ENCODE results near the gene UBE2D1.
A peak's percentile ranks its signal among the peaks of the same experiment; 100 is the strongest.

UBE2D1 gene

DNA sequence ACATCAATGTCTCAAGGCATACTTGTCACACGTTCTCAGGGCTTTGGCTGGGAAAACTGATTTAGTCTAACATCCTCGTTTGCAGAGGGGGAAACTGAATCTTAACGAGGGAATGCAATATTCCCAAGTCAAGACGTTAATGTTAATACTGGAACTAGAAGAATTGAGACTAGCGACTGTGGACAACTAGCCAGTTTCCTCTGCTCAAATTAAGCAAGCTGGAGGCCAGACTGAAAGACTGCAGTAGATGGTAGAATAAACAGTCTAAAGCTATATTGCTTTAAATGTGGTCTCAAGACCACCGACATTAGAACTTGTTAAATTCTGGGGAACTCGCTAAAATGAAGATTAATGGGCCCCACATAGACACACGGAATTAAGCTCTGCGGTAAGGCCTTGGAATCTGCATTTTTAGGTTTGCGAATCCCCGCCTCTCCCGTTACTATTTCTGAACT lies 49.8 kb downstream of the UBE2D1 start:
- H3K36me3 Mint-ChIP-seq: peaks cover 6% of the 10 kb centered on the region
- H3K27ac Mint-ChIP-seq: peak overlapping the region; percentile 73
- peaks cover 46% of the 10 kb centered on the region for H3K4me1 Mint-ChIP-seq (ENCODE audit: low read depth)
- no peaks in the 10 kb centered on the region for H3K9me3 Mint-ChIP-seq (ENCODE audit: low read depth)
- peak overlapping the region; percentile 97 for H3K4me3 Mint-ChIP-seq
- H3K27me3 Mint-ChIP-seq: no peaks in the 10 kb centered on the region

DNA sequence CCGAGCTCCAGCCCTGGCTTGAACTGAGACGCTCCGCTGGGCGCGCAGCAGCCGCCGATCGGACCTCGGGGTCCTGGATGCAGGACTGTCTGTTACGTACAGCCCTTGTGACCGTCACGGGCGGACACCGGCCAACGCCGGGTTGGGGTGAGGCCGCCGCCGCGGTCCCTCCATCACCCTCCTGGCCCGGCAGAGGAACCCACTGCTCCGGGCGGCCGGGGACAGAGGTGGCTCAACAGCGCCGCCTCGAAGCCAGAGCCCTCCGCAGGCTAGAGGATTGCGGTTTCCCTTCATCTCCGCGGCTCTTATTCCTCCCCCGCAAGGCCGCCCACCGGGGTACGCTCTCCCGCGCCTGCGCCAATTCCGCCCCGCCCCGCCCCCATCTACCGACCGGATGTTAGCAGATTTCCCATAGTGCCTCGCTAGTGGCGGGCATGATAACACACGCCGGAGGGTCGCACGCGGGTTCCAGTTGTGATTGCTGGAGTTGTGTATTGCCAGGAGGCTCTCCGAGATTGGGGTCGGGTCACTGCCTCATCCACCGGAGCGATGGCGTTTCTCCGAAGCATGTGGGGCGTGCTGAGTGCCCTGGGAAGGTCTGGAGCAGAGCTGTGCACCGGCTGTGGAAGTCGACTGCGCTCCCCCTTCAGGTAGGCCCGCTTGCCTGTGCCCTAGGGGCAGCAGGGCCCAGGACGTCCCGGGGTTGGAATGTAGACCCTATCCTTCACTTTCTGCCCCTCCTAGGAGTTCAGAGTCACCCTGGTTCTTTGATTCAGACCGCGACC lies 50.4 kb downstream of the UBE2D1 start, which contains the start of gene TFAM:
Gene TFAM (plus strand): TSS at position 412 of the 785 bp plus-strand sequence. CDS start 138 bp downstream, at position 550.
- peaks cover 52% of the 10 kb centered on the region for H3K4me1 Mint-ChIP-seq (ENCODE audit: low read depth)
- peak within 1 kb of the TSS; percentile 97 for H3K4me3 Mint-ChIP-seq
- peak within 1 kb of the TSS; percentile 98 for H3K27ac Mint-ChIP-seq
- H3K36me3 Mint-ChIP-seq: peaks cover 6% of the 10 kb centered on the region
- no peaks in the 10 kb centered on the region for H3K9me3 Mint-ChIP-seq (ENCODE audit: low read depth)
- no peaks in the 10 kb centered on the region for H3K27me3 Mint-ChIP-seq

DNA sequence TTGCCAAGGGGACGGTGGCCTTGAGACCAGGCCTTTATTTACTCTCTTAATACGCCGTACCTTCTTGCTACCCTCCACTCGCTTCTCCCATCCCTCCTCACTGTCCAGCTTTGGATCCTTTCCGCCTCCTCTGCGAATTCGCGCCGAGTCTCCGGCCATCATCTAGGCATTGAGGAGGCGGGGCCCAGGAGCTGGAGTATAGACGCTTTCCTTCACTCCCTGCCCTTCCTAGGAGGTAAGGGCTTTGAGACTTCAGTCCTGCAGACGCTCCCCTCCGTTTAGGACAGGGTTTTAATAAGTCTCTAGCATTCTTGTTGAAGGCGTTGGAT lies 50.9 kb downstream of the UBE2D1 start:
- no peaks in the 10 kb centered on the region for H3K27me3 Mint-ChIP-seq
- H3K36me3 Mint-ChIP-seq: peaks cover 6% of the 10 kb centered on the region
- H3K27ac Mint-ChIP-seq: peak overlapping the region; percentile 98
- peak overlapping the region; percentile 97 for H3K4me3 Mint-ChIP-seq
- H3K9me3 Mint-ChIP-seq (ENCODE audit: low read depth): no peaks in the 10 kb centered on the region
- peaks cover 55% of the 10 kb centered on the region for H3K4me1 Mint-ChIP-seq (ENCODE audit: low read depth)

DNA sequence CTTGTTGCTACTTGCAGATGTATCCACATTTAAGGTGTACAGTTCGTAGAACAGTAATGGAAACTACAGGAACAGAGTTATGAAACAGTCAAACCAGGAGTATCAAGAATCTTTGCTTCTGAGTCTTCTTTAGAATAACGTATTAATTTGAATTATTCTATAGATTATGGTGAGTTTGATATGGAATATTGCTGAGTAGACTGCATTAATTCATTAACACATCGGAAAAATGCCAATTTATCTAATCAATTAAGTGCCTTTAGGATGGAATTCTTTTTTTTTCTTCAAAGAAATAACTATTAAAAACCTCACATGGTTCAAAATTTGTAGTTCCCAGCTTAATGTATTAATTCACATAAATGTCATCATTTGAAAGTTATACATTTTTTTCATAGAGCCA lies 54.2 kb downstream of the UBE2D1 start:
- Mint-ChIP-seq H3K36me3 (peaks cover 9% of the 10 kb centered on the region), H3K4me3 (no peak overlapping the region), H3K9me3 (ENCODE audit: low read depth) (no peaks in the 10 kb centered on the region), H3K27me3 (no peaks in the 10 kb centered on the region), H3K4me1 (ENCODE audit: low read depth) (peaks cover 56% of the 10 kb centered on the region), H3K27ac (no peak overlapping the region)

DNA sequence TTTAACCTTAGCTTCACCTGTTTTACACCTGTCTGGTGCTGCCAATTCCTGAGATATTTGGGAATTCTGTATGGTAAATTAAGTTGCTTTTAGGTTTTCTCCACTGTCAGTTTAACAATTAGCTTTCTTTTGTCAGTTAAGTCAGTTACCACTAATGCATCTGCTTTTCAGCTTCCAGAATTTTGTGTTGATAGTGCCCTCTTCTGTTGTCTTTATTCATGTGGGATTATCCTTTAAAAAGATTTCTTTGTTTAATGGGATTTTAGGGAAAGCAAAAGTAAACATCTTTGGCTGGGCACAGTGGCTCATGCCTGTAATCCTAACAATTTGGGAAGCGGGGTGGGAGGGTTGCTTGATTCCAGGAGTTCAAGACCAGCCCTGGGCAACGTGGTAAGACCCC lies 58.5 kb downstream of the UBE2D1 start:
- no peaks in the 10 kb centered on the region for H3K27me3 Mint-ChIP-seq
- H3K4me1 Mint-ChIP-seq (ENCODE audit: low read depth): peaks cover 34% of the 10 kb centered on the region
- H3K9me3 Mint-ChIP-seq (ENCODE audit: low read depth): no peaks in the 10 kb centered on the region
- no peak overlapping the region for H3K4me3 Mint-ChIP-seq
- H3K27ac Mint-ChIP-seq: peak overlapping the region; percentile 29
- H3K36me3 Mint-ChIP-seq: peaks cover 20% of the 10 kb centered on the region

DNA sequence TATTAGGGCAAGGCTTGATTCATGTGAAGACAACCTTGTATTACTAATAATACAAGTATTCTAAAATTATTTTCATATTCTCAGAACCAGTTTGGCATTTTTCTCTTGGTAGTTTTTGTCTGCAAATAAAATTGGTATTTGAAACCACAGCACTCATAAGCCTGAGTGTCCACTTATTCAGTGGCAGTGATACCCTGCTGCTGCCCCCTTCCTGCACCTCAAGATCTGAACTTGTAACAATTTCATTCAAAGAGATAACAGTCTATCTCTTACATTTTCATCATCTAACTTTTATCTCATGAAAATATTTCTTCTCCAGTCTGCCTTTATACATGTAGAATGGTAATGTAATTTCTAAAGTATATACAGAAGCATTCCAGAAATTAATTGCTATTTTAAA lies 59.7 kb downstream of the UBE2D1 start:
- H3K27me3 Mint-ChIP-seq: no peaks in the 10 kb centered on the region
- H3K27ac Mint-ChIP-seq: no peak overlapping the region
- peaks cover 17% of the 10 kb centered on the region for H3K36me3 Mint-ChIP-seq
- H3K4me3 Mint-ChIP-seq: no peak overlapping the region
- no peaks in the 10 kb centered on the region for H3K9me3 Mint-ChIP-seq (ENCODE audit: low read depth)
- H3K4me1 Mint-ChIP-seq (ENCODE audit: low read depth): peaks cover 23% of the 10 kb centered on the region

DNA sequence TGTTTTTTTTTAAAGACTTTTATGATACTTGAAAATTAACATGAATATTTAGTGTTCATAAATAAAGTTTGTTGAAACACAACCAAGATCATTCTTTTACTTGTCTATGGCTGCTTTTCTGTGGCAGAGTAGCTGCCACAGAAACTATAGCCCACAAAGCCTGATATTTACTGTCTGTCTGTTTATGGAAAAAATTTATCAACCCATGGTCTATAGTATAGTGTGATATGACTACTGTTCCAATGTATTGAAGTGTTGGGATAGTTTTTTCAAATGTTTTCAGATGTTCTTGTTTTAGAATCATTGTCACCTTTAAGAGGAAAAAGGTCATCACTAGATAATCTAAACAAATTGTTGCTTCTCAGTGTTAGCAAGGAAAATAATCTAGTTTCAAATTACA lies 61.3 kb downstream of the UBE2D1 start:
- Mint-ChIP-seq H3K9me3 (ENCODE audit: low read depth) (no peaks in the 10 kb centered on the region), H3K4me3 (no peak overlapping the region), H3K4me1 (ENCODE audit: low read depth) (peaks cover 13% of the 10 kb centered on the region), H3K27ac (no peak overlapping the region), H3K27me3 (no peaks in the 10 kb centered on the region), H3K36me3 (peaks cover 18% of the 10 kb centered on the region)

DNA sequence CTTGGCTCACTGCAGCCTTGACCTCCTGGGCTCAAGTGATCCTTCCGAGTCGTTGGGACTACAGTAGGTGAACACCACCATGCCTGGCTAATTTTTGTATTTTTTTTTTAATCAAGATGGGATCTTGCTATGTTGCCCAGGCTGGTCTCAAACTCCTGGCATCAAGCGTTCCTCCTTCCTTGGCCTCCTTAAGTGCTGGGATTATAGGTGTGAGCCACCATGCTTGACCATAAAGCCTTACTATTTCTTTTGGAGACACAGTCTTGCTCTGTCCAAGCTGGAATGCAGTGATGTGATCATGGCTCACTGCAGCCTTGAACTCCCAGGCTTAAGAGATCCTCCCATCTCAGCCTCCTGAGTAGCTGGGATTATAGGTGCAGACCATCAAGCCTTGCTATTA lies 63.0 kb downstream of the UBE2D1 start:
- Mint-ChIP-seq H3K27ac (no peak overlapping the region), H3K27me3 (no peaks in the 10 kb centered on the region), H3K9me3 (ENCODE audit: low read depth) (no peaks in the 10 kb centered on the region), H3K36me3 (peaks cover 25% of the 10 kb centered on the region), H3K4me1 (ENCODE audit: low read depth) (peaks cover 2% of the 10 kb centered on the region), H3K4me3 (no peak overlapping the region)

DNA sequence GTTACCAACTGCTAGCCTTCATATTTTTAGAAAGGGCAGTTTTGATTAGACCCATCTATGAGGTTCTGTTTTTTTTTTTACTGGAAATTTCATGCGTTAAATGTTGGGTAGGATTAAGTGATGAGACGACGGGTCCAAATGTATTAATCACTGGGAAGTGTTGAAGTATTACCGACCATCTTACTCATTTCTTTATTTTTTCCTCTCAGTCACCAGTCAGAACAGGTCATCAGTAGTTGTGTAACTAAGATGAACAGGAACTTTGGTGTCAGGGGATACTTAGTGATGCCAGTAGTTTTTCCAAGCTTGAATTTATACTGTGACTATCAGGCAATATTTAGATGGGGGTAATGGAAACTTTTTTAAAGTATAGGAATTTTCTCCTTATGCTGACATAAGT lies 64.6 kb downstream of the UBE2D1 start:
- Mint-ChIP-seq H3K36me3 (peaks cover 24% of the 10 kb centered on the region), H3K9me3 (ENCODE audit: low read depth) (no peaks in the 10 kb centered on the region), H3K4me3 (no peak overlapping the region), H3K27ac (no peak overlapping the region), H3K27me3 (no peaks in the 10 kb centered on the region), H3K4me1 (ENCODE audit: low read depth) (peaks cover 2% of the 10 kb centered on the region)

DNA sequence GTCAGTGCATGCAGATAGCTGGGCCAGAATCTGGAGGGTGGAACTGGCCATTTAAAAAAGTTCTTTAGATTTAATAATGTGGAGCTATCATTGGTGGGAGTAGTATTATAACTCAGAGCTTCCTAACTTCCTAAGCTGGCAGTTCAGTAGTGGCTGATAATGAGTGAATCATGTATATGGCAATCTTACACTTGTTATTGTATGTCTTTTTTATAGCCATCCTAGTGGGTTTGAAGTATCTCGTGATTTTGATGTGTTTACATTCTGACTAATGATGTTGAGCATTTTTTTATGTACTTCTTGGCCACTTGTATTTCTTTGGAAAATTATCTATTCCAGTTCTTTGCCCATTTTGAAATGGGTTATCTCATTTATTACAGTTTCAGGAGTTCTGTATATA lies 65.8 kb downstream of the UBE2D1 start:
- Mint-ChIP-seq H3K4me1 (ENCODE audit: low read depth) (no peaks in the 10 kb centered on the region), H3K4me3 (no peak overlapping the region), H3K9me3 (ENCODE audit: low read depth) (no peaks in the 10 kb centered on the region), H3K36me3 (peaks cover 20% of the 10 kb centered on the region), H3K27me3 (no peaks in the 10 kb centered on the region), H3K27ac (no peak overlapping the region)

DNA sequence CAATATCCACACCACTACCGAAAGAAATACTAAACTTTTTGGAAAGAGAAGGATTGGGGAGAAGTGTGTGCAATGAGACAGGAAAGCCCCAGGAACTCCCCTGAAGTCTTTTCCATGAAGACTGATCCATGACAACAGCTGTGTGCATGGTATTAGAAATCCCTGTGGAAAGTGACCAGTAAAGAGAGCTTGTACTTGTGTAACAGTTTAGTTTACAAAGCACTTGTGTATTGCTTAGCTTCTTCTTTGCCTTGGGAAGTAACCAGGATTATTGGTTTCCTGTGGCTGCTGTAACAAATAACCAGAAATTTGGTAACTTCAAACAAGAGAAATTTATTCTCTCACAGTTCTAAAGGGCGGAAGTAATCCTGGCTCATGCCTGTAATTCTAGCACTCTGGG lies 69.2 kb downstream of the UBE2D1 start:
- Mint-ChIP-seq H3K4me3 (no peak overlapping the region), H3K4me1 (ENCODE audit: low read depth) (no peaks in the 10 kb centered on the region), H3K36me3 (peaks cover 11% of the 10 kb centered on the region), H3K9me3 (ENCODE audit: low read depth) (no peaks in the 10 kb centered on the region), H3K27ac (no peak overlapping the region), H3K27me3 (no peaks in the 10 kb centered on the region)

DNA sequence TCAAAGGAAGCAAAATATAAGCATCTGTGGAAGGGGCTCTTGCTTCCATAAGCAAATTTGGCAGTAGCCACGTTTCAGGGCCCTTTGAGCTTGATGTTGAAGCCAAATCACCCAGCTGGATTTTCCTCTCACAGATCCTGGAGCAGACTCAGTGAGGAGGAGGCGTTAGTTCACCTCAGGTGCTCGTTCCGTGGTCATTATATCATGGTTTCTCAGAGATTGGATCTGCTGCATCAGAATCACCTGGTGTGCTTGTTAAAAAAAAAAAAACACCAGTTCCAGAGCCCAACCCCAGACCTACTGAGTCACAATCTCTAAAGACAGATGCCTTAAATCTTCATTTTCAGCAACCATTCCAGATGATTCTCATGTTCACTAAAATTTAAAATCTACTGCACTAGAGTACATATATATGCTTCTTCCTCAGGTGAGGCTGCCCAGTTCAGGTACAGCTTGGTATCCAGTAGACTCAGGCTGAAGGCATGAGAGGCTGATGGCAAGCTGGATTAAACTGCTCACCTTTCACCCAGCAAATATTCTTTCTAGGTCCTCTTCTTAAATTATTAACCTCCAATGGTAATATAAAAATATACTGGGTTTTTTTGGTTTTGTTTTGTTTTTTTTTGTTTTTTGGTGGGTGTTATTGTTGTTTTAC lies 75.3 kb downstream of the UBE2D1 start:
- no peaks in the 10 kb centered on the region for H3K9me3 Mint-ChIP-seq (ENCODE audit: low read depth)
- H3K4me1 Mint-ChIP-seq (ENCODE audit: low read depth): no peaks in the 10 kb centered on the region

DNA sequence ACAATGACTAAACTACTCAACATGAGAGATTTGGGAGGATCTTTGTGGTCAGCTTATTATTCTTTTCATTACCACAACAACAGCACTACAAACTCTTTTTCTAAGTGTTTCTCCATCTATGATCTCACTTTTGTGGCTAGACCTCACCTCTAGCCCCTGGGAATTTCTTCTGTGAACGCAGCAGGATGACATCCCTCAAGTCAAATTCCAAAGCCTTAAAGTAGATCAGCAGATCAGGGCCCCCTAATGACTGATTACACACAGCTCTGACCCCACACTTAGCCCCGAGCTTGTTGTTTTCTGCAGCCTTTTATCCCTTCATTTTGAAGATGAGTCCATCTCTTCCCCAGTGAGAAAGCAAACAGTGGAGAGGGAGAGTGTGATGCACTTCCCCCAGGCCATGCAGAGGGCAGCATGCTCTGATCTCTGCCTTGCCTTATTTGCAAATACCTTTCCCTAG lies 77.7 kb downstream of the UBE2D1 start:
- no peaks in the 10 kb centered on the region for H3K36me3 Mint-ChIP-seq
- no peaks in the 10 kb centered on the region for H3K9me3 Mint-ChIP-seq (ENCODE audit: low read depth)
- H3K4me1 Mint-ChIP-seq (ENCODE audit: low read depth): no peaks in the 10 kb centered on the region
- peaks cover 8% of the 10 kb centered on the region for H3K27me3 Mint-ChIP-seq
- no peak overlapping the region for H3K4me3 Mint-ChIP-seq
- H3K27ac Mint-ChIP-seq: no peak overlapping the region

More for the DNA sequence above, 75.3 kb downstream of the UBE2D1 start:
- Mint-ChIP-seq H3K27ac (no peak overlapping the region), H3K27me3 (no peaks in the 10 kb centered on the region), H3K36me3 (no peaks in the 10 kb centered on the region), H3K4me3 (no peak overlapping the region)

DNA sequence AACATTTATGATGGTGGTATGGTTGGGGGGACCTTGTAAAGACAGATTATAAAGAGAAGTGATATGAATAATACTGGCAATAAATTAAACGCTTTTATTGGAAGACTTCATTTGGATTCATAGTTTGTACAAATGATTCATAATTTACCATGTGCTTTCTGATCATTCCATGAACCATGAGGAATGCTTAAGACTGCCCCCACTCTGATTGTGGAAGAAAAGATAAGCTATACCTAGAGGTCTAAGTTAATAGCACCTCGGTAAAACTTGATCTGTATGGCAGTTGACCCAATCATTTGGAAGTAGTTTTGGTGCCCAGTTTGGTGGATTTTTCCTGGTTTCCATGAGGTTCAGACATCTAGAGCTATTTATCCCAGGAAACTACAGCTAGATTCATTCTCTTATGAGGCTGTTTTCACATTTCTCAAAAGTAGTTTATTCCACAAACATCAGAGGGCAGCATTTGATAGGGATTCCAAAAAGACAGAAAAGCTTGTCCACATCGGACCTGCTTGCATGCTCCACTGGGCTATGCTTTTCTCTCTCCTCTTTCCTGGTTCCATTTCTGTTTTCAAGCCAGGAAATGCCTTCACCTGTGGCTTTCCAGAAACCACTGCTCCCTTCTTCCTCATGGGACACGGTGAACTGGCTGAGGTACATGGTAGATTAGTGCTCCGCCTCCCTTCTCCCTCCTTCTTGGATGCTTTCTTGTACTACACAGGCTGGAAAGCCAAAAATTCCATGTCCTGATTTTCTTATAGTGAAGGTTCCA lies 79.7 kb downstream of the UBE2D1 start:
- no peaks in the 10 kb centered on the region for H3K4me1 Mint-ChIP-seq (ENCODE audit: low read depth)
- H3K36me3 Mint-ChIP-seq: no peaks in the 10 kb centered on the region
- no peaks in the 10 kb centered on the region for H3K9me3 Mint-ChIP-seq (ENCODE audit: low read depth)
- H3K27me3 Mint-ChIP-seq: peaks cover 8% of the 10 kb centered on the region
- H3K27ac Mint-ChIP-seq: no peak overlapping the region
- H3K4me3 Mint-ChIP-seq: no peak overlapping the region

DNA sequence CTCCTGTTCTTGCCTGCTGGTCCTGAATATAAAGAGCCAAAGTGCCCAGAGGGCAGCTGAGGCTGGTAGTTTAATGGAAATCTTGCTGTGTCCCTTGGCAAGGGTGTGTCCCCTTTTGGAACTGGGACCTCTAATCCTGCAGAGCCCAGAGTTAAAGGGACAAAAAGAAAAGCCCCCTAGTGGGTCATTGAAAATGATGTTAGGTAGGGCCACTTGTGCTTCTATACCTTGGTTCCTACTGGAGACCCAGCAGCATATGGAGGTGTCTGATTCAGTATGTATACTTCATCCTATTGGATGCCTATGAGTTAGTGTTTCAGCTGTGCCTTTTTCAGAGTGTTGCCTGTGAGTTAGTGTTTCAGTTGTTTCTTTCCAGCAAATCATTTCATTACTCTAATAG lies 81.0 kb downstream of the UBE2D1 start:
- peaks cover 8% of the 10 kb centered on the region for H3K27me3 Mint-ChIP-seq
- peaks cover 4% of the 10 kb centered on the region for H3K9me3 Mint-ChIP-seq (ENCODE audit: low read depth)
- no peak overlapping the region for H3K4me3 Mint-ChIP-seq
- no peaks in the 10 kb centered on the region for H3K36me3 Mint-ChIP-seq
- H3K27ac Mint-ChIP-seq: no peak overlapping the region
- no peaks in the 10 kb centered on the region for H3K4me1 Mint-ChIP-seq (ENCODE audit: low read depth)

Data from activated naive CD8-positive, alpha-beta T cell (primary cell).